Uterus (tissue), 2 donors: ENCODE measurements around the gene SPATA31C2.

ENCODE experiments used
- POLR2A ChIP-seq, 2 donors: fragments of 450-650 bp; IDR thresholded peaks; one replicate each; pipeline ENCODE4 v1.6.1; 2016; ENCODE audit warnings: antibody characterized with exemption in 2 of 2, mild to moderate bottlenecking in 1 of 2, moderate library complexity in 1 of 2
- TF ChIP-seq, protein P1 (sequence below), 4 experiments: fragments of 200-600 bp in 2 of 4; fragments of 450-650 bp in 2 of 4; sonication (generic) in 2 of 4; IDR thresholded peaks; one replicate each; pipeline ENCODE4 v1.5.1; 2016 to 2019; ENCODE audit warnings: antibody characterized with exemption in 4 of 4, mild to moderate bottlenecking in 2 of 4, moderate library complexity in 1 of 4

GRCh38 chr9:88090151-88090581 is 48.1 kb downstream of the SPATA31C2 start:
- TF ChIP-seq, protein P1, sequence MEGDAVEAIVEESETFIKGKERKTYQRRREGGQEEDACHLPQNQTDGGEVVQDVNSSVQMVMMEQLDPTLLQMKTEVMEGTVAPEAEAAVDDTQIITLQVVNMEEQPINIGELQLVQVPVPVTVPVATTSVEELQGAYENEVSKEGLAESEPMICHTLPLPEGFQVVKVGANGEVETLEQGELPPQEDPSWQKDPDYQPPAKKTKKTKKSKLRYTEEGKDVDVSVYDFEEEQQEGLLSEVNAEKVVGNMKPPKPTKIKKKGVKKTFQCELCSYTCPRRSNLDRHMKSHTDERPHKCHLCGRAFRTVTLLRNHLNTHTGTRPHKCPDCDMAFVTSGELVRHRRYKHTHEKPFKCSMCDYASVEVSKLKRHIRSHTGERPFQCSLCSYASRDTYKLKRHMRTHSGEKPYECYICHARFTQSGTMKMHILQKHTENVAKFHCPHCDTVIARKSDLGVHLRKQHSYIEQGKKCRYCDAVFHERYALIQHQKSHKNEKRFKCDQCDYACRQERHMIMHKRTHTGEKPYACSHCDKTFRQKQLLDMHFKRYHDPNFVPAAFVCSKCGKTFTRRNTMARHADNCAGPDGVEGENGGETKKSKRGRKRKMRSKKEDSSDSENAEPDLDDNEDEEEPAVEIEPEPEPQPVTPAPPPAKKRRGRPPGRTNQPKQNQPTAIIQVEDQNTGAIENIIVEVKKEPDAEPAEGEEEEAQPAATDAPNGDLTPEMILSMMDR (IDR thresholded peaks at IDR 0.05): no peak
- TF ChIP-seq POLR2A (IDR thresholded peaks at IDR 0.05): no peak
